Measurements from ENCODE around the gene CCNYL1.
A peak's percentile ranks its signal among the peaks of the same experiment; 100 is the strongest.

Gene CCNYL1

DNA sequence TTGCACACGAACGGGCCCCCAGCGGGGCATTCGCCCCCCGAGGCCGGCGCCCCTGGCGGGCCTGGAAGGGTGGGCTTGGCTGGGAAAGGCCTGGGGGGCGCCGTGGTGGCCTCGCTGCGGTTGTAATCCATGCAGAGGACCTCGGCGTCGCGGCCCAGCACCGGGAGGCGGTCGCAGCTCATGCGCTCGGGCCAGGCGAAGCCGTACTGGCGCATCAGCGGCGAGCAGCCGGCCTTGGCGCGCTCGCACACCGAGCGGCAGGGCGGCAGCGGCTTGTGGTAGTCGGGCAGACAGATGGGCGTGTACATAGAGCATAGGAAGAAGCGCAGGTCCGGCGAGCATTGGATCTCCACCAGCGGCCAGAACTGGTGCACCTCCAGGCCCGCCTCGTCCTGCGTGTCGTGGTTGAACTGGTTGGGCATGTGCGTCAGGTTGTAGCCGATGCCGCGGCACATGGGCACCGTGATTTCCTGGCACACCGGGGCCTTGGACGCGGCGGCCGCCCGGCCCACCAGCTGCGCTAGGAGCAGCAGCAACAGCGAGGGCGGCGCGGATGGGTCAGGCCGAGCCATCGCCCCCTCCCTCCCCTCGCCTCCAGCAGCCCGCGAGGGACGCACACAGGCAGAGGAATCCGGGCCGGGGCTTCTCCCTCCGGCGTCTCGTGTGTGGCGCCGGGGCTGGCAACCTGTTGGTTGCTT, 56.9 kb downstream of the CCNYL1 start:
- no peak for TF ChIP-seq TAF1 (IDR thresholded peaks at IDR 0.05; ENCODE audit: low read depth, low read length)
- TF ChIP-seq POLR2AphosphoS5 (IDR thresholded peaks at IDR 0.05; ENCODE audit: low read depth, low read length), result no peak
- no peak for TF ChIP-seq POLR2A (IDR thresholded peaks at IDR 0.05; ENCODE audit: low read depth, low read length)
- no peak for TF ChIP-seq POU2F2 (IDR thresholded peaks at IDR 0.05; ENCODE audit: low read depth, low read length)
- no peak for TF ChIP-seq SPI1 (IDR thresholded peaks at IDR 0.05; ENCODE audit: low read depth, low read length)
- TF ChIP-seq PAX5 (IDR thresholded peaks at IDR 0.05; ENCODE audit: insufficient read depth, low read length, severe bottlenecking), result no peak
- DNase-seq (ENCODE audit: insufficient read length, low spot score) (no peak), FAIRE-seq (peak; percentile 92)

DNA sequence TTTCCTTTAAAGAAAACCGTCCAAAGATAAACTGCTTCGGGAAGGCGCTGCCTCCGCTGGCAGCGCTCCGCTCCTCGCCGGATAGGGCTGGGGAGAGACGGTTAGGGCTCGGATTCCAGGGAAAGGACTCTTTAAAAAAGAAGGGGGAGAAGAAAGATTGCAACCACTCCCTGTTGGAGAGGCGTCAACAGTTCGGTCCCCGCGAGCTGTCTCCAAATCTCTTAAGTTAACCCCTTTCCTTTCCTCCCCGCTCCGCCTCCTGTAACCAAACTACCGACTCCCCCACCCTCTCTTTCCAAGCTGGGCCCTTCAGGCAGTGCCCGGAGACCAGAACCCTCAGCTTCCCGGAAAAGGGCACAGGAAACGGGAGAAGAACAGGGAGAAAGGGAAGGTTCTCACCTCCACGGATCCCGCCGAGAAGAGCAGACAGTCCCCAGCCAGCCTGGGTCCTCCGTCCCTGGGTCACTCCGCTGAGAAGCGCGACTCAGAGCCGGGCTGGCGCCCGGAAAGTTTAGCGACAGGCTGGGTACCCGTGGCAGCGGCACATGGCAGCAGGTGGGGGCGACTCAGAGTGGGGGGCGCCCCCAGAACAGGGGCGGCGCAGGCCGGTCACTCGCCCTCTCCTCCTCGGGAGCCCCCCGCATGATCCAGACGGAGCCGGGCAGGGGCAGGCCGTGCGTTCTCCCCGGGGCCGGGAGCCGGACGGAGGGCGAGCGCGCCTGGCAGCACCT, 57.6 kb downstream of the CCNYL1 start:
- peak; percentile 46 for DNase-seq (ENCODE audit: insufficient read length, low spot score)
- no peak for FAIRE-seq
- TF ChIP-seq TAF1 (IDR thresholded peaks at IDR 0.05; ENCODE audit: low read depth, low read length), result no peak
- TF ChIP-seq SPI1 (IDR thresholded peaks at IDR 0.05; ENCODE audit: low read depth, low read length), result no peak
- no peak for TF ChIP-seq PAX5 (IDR thresholded peaks at IDR 0.05; ENCODE audit: insufficient read depth, low read length, severe bottlenecking)
- no peak for TF ChIP-seq POU2F2 (IDR thresholded peaks at IDR 0.05; ENCODE audit: low read depth, low read length)
- TF ChIP-seq POLR2A (IDR thresholded peaks at IDR 0.05; ENCODE audit: low read depth, low read length), result no peak
- TF ChIP-seq POLR2AphosphoS5 (IDR thresholded peaks at IDR 0.05; ENCODE audit: low read depth, low read length), result no peak

DNA sequence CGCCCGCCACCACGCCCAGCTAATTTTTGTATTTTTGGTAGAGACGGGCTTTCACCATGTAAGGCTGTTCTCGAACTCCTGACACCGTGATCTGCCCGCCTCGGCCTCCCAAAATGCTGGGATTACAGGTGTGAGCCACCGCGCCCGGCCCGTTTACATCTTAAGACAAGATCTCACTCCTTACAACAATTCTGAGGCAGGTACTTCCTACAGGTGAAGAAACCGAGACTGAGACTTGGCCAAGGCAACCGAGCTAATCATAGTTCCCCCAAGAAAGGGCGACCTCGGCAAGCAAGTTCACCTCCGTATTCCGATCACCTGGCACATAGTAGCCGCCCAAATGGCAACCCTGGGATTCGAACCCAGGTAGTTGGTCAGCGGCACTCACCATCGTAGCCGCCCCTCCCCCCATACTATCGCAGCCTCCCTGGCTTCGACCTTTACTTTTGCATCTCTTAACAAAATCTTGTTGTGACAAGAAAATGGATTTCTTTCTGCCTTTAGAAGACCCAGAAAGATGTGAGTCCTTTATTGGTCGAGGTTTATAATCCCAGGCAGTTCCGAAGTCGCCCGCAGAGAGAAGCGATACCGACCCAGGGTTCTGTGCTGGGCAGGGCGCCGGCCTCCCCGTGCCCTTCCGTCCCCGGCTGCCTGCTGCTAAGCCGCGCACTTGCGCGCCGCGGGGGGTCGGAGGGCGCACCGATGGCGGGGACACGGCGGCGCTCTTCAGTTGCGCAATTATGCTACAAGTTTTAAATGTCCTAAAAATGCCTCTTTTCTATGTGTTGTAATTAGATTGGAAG, 59.4 kb downstream of the CCNYL1 start:
- DNase-seq (ENCODE audit: insufficient read length, low spot score) (peak; percentile 33), FAIRE-seq (peak; percentile 88)
- TF ChIP-seq POLR2AphosphoS5 (IDR thresholded peaks at IDR 0.05; ENCODE audit: low read depth, low read length), result no peak
- TF ChIP-seq TAF1 (IDR thresholded peaks at IDR 0.05; ENCODE audit: low read depth, low read length), result no peak
- no peak for TF ChIP-seq POLR2A (IDR thresholded peaks at IDR 0.05; ENCODE audit: low read depth, low read length)
- TF ChIP-seq POU2F2 (IDR thresholded peaks at IDR 0.05; ENCODE audit: low read depth, low read length), result no peak
- no peak for TF ChIP-seq PAX5 (IDR thresholded peaks at IDR 0.05; ENCODE audit: insufficient read depth, low read length, severe bottlenecking)
- no peak for TF ChIP-seq SPI1 (IDR thresholded peaks at IDR 0.05; ENCODE audit: low read depth, low read length)

DNA sequence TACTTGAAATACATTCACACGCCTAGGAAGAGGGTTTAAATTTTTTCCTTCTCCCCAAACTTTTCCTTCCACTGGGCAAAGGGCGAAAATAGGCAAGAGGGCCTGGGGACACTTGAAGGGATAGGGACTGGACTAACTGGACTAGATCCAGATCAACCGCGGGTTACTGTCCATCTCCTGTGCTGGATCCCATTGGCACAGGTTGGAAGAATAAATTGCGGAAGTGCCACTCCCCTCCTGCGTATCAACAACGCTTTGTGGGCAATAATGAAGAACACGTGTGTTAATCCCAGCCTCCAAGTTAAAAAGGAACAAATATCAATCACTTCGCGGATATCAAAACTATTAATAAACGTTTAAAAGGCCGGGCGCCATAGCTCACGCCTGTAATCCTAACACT, 60.0 kb downstream of the CCNYL1 start:
- DNase-seq (ENCODE audit: insufficient read length, low spot score), result no peak
- FAIRE-seq, result no peak
- TF ChIP-seq POLR2AphosphoS5 (IDR thresholded peaks at IDR 0.05; ENCODE audit: low read depth, low read length) (no peak), POLR2A (IDR thresholded peaks at IDR 0.05; ENCODE audit: low read depth, low read length) (no peak), TAF1 (IDR thresholded peaks at IDR 0.05; ENCODE audit: low read depth, low read length) (no peak), SPI1 (IDR thresholded peaks at IDR 0.05; ENCODE audit: low read depth, low read length) (no peak), POU2F2 (IDR thresholded peaks at IDR 0.05; ENCODE audit: low read depth, low read length) (no peak), PAX5 (IDR thresholded peaks at IDR 0.05; ENCODE audit: insufficient read depth, low read length, severe bottlenecking) (no peak)

DNA sequence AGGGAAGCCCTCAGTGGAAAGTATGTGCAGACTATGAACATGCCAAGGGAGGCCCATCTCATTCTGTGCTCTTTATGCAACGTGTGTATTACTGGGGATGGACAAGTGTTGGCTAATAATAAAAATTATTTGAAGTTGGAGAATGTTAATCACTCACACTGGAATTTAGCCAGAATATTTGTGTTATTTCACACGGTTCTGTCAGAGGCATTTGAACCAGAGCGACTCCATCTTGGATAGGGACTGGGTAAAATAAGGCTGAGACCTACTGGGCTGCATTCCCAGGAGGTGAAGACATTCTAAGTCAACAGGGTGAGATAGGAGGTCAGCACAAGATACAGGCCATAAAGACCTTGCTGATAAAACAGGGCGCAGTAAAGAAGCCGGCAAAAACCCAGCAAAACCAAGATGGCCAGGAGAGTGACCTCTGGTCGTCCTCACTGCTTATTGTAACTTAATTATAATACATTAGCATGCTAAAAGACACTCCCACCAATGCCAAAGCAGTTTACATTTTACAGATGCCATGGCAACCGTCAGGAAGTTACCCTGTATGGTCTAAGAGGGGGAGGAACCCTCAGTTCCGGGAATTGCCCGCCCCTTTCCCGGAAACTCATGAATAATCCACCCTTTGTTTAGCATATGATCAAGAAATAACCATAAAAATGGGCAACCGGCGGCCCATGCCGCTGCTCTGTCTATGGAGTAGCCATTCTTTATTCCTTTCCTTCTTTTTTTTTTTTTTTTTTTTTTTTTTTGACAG, 60.8 kb downstream of the CCNYL1 start:
- TF ChIP-seq SPI1 (IDR thresholded peaks at IDR 0.05; ENCODE audit: low read depth, low read length) (no peak), PAX5 (IDR thresholded peaks at IDR 0.05; ENCODE audit: insufficient read depth, low read length, severe bottlenecking) (no peak), TAF1 (IDR thresholded peaks at IDR 0.05; ENCODE audit: low read depth, low read length) (no peak), POU2F2 (IDR thresholded peaks at IDR 0.05; ENCODE audit: low read depth, low read length) (no peak), POLR2A (IDR thresholded peaks at IDR 0.05; ENCODE audit: low read depth, low read length) (no peak), POLR2AphosphoS5 (IDR thresholded peaks at IDR 0.05; ENCODE audit: low read depth, low read length) (no peak)
- FAIRE-seq (no peak), DNase-seq (ENCODE audit: insufficient read length, low spot score) (no peak)

DNA sequence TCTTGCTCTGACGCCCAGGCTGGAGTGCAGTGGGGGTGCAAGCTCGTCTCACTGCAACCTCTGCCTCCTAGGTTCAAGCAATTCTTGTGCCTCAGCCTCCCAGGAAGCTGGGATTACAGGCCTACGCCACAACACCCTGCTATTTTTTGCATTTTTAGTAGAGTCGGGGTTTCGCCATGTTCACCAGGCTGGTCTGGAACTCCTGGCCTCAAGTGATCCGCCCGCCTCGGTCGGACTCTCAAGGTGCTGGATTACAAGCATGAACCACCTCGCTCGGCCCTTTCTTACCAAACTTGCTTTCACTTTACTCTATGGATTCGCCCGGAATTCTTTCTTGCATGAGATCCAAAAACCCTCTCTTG, 61.4 kb downstream of the CCNYL1 start:
- DNase-seq (ENCODE audit: insufficient read length, low spot score), result no peak
- no peak for FAIRE-seq
- no peak for TF ChIP-seq POLR2A (IDR thresholded peaks at IDR 0.05; ENCODE audit: low read depth, low read length)
- no peak for TF ChIP-seq POU2F2 (IDR thresholded peaks at IDR 0.05; ENCODE audit: low read depth, low read length)
- TF ChIP-seq TAF1 (IDR thresholded peaks at IDR 0.05; ENCODE audit: low read depth, low read length), result no peak
- no peak for TF ChIP-seq POLR2AphosphoS5 (IDR thresholded peaks at IDR 0.05; ENCODE audit: low read depth, low read length)
- no peak for TF ChIP-seq PAX5 (IDR thresholded peaks at IDR 0.05; ENCODE audit: insufficient read depth, low read length, severe bottlenecking)
- TF ChIP-seq SPI1 (IDR thresholded peaks at IDR 0.05; ENCODE audit: low read depth, low read length), result no peak

DNA sequence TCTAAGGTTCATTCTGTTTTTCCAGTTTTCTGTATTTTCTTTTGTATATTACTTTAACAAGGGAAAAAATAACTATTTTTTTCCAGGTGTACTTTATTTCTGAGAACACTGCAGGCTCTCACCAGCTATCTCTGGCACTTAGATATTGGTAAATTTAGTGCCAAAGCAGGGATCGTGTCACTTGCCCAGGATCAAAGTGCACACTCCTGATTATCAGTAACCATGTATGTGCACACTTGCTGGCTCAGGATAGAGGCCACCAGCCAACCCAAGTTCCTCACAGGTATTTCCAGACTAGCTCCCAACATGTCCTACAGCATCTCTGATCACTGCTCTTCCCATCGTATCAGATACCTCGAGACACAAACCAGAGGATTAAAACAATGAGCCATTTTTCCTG, 64.0 kb downstream of the CCNYL1 start:
- TF ChIP-seq SPI1 (IDR thresholded peaks at IDR 0.05; ENCODE audit: low read depth, low read length) (no peak), TAF1 (IDR thresholded peaks at IDR 0.05; ENCODE audit: low read depth, low read length) (no peak), POU2F2 (IDR thresholded peaks at IDR 0.05; ENCODE audit: low read depth, low read length) (no peak), POLR2A (IDR thresholded peaks at IDR 0.05; ENCODE audit: low read depth, low read length) (no peak), POLR2AphosphoS5 (IDR thresholded peaks at IDR 0.05; ENCODE audit: low read depth, low read length) (no peak), PAX5 (IDR thresholded peaks at IDR 0.05; ENCODE audit: insufficient read depth, low read length, severe bottlenecking) (no peak)
- DNase-seq (ENCODE audit: insufficient read length, low spot score), result no peak
- FAIRE-seq, result no peak

DNA sequence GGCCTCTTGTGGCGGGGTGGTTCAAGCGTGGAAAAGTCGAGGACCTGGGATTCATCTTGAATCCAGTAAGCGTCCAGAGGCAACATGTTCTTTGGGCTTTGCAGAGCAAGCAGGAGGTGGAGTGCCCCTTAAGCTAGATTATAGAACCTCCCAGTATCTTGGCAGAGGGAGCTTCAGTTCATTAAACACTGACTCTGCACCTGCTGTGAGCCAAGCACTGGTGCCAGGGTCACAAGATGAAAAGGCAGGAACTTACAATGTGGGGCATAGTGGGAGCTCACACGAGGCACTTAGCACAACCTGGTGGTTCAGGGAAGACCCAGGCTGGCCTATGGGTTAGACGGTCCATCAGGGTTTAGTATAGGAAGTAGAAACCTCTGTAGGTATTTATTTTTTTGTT, 65.7 kb downstream of the CCNYL1 start:
- no peak for TF ChIP-seq SPI1 (IDR thresholded peaks at IDR 0.05; ENCODE audit: low read depth, low read length)
- no peak for TF ChIP-seq POLR2A (IDR thresholded peaks at IDR 0.05; ENCODE audit: low read depth, low read length)
- no peak for TF ChIP-seq PAX5 (IDR thresholded peaks at IDR 0.05; ENCODE audit: insufficient read depth, low read length, severe bottlenecking)
- no peak for TF ChIP-seq TAF1 (IDR thresholded peaks at IDR 0.05; ENCODE audit: low read depth, low read length)
- no peak for TF ChIP-seq POU2F2 (IDR thresholded peaks at IDR 0.05; ENCODE audit: low read depth, low read length)
- no peak for TF ChIP-seq POLR2AphosphoS5 (IDR thresholded peaks at IDR 0.05; ENCODE audit: low read depth, low read length)
- FAIRE-seq (no peak), DNase-seq (ENCODE audit: insufficient read length, low spot score) (no peak)

Measured in GM12891 (cell line).